GM12875 (cell line): Measurements from ENCODE around the gene TXK.

ENCODE experiments used
- H3K4me3 ChIP-seq: one replicate; pipeline ENCODE4 v1.5.1; 2011; ENCODE audit warnings: low read depth, low read length, control low read depth
- TF ChIP-seq, protein P1 (sequence below): IDR thresholded peaks from 2 replicates; pipeline ENCODE4 v1.5.1; 2011; ENCODE audit warnings: low read depth, mild to moderate bottlenecking, control low read depth, inconsistent platforms, low read length, moderate library complexity, borderline replicate concordance; ENCODE audit not compliant: insufficient read depth

The TXK gene

DNA sequence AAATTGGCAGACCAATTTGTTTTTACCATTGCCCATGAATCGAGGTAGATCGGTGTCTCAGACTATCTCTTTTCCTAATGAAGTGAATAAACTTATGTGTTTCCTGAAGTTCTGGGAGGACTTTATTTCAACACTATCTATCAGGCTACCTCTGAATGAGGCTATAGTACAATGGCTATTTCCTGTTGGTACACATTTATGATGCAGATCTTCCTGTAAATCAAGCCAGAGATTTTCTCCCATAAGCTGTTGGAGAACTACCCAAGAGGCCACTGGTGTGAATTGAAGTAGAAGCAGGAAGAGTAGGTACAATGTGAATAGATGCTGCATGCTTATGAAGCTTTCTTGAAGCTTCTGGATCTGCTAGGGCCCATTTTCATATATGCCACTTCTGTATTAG lies 16.0 kb downstream of the TXK start:
- H3K4me3 ChIP-seq = no peak overlapping the region
- TF ChIP-seq, protein P1, sequence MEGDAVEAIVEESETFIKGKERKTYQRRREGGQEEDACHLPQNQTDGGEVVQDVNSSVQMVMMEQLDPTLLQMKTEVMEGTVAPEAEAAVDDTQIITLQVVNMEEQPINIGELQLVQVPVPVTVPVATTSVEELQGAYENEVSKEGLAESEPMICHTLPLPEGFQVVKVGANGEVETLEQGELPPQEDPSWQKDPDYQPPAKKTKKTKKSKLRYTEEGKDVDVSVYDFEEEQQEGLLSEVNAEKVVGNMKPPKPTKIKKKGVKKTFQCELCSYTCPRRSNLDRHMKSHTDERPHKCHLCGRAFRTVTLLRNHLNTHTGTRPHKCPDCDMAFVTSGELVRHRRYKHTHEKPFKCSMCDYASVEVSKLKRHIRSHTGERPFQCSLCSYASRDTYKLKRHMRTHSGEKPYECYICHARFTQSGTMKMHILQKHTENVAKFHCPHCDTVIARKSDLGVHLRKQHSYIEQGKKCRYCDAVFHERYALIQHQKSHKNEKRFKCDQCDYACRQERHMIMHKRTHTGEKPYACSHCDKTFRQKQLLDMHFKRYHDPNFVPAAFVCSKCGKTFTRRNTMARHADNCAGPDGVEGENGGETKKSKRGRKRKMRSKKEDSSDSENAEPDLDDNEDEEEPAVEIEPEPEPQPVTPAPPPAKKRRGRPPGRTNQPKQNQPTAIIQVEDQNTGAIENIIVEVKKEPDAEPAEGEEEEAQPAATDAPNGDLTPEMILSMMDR = no peak

DNA sequence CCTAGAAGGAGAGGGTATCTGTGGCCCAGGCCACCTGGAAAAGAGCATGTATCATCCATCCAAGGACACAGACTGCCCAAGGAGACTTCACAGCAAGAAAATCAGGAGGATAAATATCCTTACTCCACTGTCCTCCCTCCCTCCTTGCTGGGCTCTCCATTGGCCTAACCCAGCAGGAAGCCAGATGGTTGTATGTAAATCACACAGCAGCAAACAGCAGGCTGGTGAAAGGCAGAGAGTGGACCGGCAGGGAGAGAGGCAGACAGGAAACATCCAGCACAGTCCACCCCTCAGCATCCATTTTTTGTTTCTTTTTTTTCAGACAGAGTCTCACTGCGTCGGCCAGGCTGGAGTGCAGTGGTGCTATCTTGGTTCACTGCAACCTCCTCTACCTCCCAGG lies 17.5 kb downstream of the TXK start:
- TF ChIP-seq, protein P1 = no peak
- no peak overlapping the region for H3K4me3 ChIP-seq

DNA sequence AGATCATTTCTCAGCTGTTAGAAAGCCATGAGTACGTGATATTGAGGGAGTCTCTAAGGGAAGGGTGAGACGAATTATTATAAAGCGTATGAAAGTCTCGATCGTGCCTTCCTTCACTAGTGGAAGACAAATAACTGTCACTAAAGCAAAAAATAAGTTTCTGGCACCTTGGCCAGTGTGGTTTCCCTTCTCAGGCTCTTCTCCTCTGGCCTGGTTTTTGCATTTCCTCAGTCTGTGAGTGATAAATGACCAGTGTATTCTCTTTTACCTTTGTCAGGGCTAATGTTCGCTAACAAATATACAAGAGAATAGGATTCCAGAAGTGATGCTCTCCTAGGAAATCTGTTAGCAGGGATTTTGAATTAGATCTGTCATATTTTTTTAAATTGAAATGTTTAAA lies 19.6 kb downstream of the TXK start:
- TF ChIP-seq, protein P1 = no peak
- H3K4me3 ChIP-seq = no peak overlapping the region

DNA sequence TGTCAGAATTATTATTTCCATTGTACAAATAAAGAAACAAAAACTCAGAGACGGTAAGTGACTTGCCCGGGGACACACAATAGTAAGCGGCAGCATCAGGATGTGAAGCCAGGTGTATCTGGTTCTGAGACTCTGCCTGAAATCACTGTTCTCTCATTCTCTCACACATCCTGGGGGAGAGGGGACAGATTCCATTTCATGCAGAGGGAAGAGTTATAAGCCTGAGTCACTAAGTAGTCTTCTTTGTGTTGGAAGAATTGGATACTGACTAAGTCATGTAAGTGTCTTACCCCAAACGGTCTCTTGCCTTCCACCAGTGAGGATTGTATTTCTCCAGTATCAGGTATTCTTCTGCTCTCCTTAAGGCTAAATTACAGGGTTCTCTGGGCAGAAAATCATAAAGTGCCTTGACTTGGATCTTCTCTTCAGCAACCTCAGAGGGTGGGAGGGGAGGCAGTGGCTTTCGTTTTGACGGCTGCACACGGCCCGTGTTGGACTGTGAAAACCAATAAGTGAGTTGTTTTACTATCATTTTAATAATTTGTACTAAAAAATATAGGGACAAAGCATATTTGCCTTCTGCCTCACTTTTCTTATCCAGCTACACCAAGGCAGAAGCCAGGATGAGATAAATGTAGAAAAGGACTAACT lies 21.9 kb downstream of the TXK start:
- H3K4me3 ChIP-seq = no peak overlapping the region
- TF ChIP-seq, protein P1 = no peak

DNA sequence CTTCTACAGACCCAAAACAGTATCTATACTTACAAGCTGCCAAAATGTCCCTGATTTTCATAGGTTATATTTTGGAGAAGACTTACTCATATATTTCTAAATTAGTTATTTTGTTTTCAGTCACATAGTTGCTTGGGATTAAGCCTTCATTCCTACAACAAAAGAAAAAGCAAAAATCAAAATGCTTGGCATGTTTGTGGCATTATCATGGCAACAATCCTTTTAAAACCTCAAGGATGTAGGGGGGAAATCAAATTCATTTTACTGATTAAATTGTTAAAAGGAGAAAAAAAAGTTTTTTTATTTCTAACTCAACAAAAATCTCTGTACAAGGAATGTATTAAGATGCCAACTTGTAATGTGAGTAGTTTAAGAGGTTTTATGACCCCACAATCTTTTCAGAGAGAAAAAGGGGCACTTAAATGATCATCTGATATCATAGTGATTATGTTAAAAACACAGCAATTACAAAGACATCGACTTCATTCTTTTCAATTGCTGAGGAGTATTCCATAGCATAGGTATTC lies 23.5 kb downstream of the TXK start:
- TF ChIP-seq, protein P1 = no peak
- H3K4me3 ChIP-seq = no peak overlapping the region

DNA sequence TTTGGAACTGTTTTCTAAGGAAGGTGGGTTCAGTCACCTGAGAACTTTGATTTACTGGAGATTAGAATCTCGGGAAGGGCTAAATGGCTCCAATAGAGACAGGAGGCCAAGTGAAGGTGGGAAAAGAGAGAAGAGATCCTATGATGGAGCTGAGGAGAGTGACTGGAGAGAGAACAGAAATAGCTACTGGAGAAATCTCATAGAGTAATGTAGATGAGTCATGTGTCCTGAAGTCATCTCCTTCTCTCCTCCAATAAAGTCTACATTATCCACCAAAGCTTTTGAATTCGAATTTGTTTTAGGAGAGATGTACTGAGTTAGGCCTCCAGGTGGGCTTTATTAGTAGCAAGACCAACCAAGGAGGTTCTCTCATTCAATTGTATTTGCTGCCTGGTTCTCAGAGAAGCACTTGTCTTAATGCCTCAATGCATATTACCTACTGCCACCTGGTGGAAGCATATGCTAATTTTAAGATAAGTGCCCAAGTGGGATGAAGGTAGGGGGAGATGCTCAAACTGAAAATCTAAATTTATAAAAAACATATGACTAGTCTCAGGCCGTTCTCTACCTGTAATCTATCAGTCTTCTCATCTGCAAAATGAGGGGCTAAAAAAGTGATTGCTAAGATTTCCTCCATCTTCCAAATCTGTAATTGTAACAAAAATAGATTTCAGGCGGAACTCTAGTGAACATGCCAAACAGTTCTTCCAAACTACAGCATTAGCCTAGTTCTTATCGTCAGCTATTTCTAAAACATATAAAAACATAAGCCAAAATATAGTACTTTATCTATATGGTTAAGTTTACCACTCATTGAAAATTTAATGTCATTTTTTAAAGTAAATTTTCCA lies 24.4 kb downstream of the TXK start:
- H3K4me3 ChIP-seq = no peak overlapping the region
- TF ChIP-seq, protein P1 = peak; percentile 44; the same call in 1 of the 2 replicates
